Trophoblast cell (in vitro differentiated cells and primary cell): ENCODE results near the gene MRPS6.

ENCODE experiments used
- DNase-seq, 2 donors: peaks; one replicate each; pipeline ENCODE4 v3.0.0-alpha.2; 2016
- H2AFZ ChIP-seq: 2 replicates; pipeline ENCODE4 v1.6.1; 2013; ENCODE audit warnings: low read length, moderate library complexity, mild to moderate bottlenecking; ENCODE audit not compliant: insufficient read depth, poor library complexity
- H2AK5ac ChIP-seq: 2 replicates; pipeline ENCODE4 v1.6.1; 2013; ENCODE audit warnings: mild to moderate bottlenecking, low read length
- H2BK120ac ChIP-seq: 2 replicates; pipeline ENCODE4 v1.6.1; 2013; ENCODE audit warnings: low read length, mild to moderate bottlenecking, moderate library complexity; ENCODE audit not compliant: insufficient read depth, poor library complexity
- H2BK12ac ChIP-seq: 2 replicates; pipeline ENCODE4 v1.6.1; 2013; ENCODE audit warnings: mild to moderate bottlenecking, low read length, moderate library complexity
- H2BK5ac ChIP-seq: 2 replicates; pipeline ENCODE4 v1.6.1; 2013; ENCODE audit warnings: low read length, low read depth, moderate library complexity, mild to moderate bottlenecking; ENCODE audit not compliant: poor library complexity
- H3K14ac ChIP-seq: 2 replicates; pipeline ENCODE4 v1.6.1; 2013; ENCODE audit warnings: mild to moderate bottlenecking, low read length
- H3K18ac ChIP-seq: 2 replicates; pipeline ENCODE4 v1.6.1; 2013; ENCODE audit warnings: mild to moderate bottlenecking, low read length
- H3K23ac ChIP-seq: 2 replicates; pipeline ENCODE4 v1.6.1; 2013; ENCODE audit warnings: low read length
- H3K27ac ChIP-seq: 2 replicates; pipeline ENCODE4 v1.5.1; 2013; ENCODE audit warnings: low read depth, mild to moderate bottlenecking, inconsistent platforms, low read length, moderate library complexity
- H3K27me3 ChIP-seq: 2 replicates; pipeline ENCODE4 v1.6.1; 2013; ENCODE audit warnings: inconsistent platforms, mild to moderate bottlenecking, low read length, moderate library complexity; ENCODE audit not compliant: insufficient read depth
- H3K36me3 ChIP-seq, 2 experiments: 1 replicate in 1 of 2; 2 replicates in 1 of 2; pipeline ENCODE4 v1.6.1; 2013; ENCODE audit warnings: low read length in 2 of 2, mild to moderate bottlenecking in 2 of 2, moderate library complexity in 1 of 2; ENCODE audit not compliant: insufficient read depth in 2 of 2, control insufficient read depth in 1 of 2
- H3K4ac ChIP-seq: 2 replicates; pipeline ENCODE4 v1.6.1; 2013; ENCODE audit warnings: low read depth, mild to moderate bottlenecking, low read length, moderate library complexity
- H3K4me1 ChIP-seq, 2 experiments: 1 replicate in 1 of 2; 2 replicates in 1 of 2; pipeline ENCODE4 v1.6.1; 2013; ENCODE audit warnings: low read length in 2 of 2, mild to moderate bottlenecking in 2 of 2, moderate library complexity in 1 of 2; ENCODE audit not compliant: insufficient read depth in 2 of 2, control insufficient read depth in 1 of 2
- H3K4me2 ChIP-seq: 2 replicates; pipeline ENCODE4 v1.6.1; 2013; ENCODE audit warnings: inconsistent platforms, mild to moderate bottlenecking, low read length, moderate library complexity
- H3K4me3 ChIP-seq: 2 replicates; pipeline ENCODE4 v1.5.1; 2013; ENCODE audit warnings: mild to moderate bottlenecking, low read depth, low read length, inconsistent platforms
- H3K79me1 ChIP-seq: one replicate; pipeline ENCODE4 v1.6.1; 2013; ENCODE audit warnings: low read length
- H3K79me2 ChIP-seq: 2 replicates; pipeline ENCODE4 v1.6.1; 2013; ENCODE audit warnings: low read length, mild to moderate bottlenecking; ENCODE audit not compliant: control insufficient read depth, insufficient read depth, poor library complexity
- H3K9ac ChIP-seq: 2 replicates; pipeline ENCODE4 v1.6.1; 2013; ENCODE audit warnings: mild to moderate bottlenecking, low read length
- H3K9me3 ChIP-seq: 2 replicates; pipeline ENCODE4 v1.6.1; 2013; ENCODE audit warnings: low read depth, mild to moderate bottlenecking, control low read depth, inconsistent platforms, low read length; ENCODE audit not compliant: insufficient read depth
- H4K12ac ChIP-seq: 2 replicates; pipeline ENCODE4 v1.6.1; 2013; ENCODE audit warnings: low read depth, mild to moderate bottlenecking, low read length, moderate library complexity
- H4K8ac ChIP-seq: 2 replicates; pipeline ENCODE4 v1.6.1; 2013; ENCODE audit warnings: low read depth, mild to moderate bottlenecking, low read length, moderate library complexity
- H4K91ac ChIP-seq: one replicate; pipeline ENCODE4 v1.6.1; 2013; ENCODE audit warnings: low read depth, mild to moderate bottlenecking, low read length, moderate library complexity
- WGBS: extraction: QIAGEN DNeasy Blood & Tissue Kit; methylation state at CpG from one replicate; pipeline ENCODE4 v1.1.7; 2013; ENCODE audit warnings: missing lambda C conversion rate; ENCODE audit not compliant: insufficient read length, insufficient coverage; ENCODE audit errors: extremely low coverage; 5-methylcytosine and 5-hydroxymethylcytosine counted together

Gene MRPS6

DNA sequence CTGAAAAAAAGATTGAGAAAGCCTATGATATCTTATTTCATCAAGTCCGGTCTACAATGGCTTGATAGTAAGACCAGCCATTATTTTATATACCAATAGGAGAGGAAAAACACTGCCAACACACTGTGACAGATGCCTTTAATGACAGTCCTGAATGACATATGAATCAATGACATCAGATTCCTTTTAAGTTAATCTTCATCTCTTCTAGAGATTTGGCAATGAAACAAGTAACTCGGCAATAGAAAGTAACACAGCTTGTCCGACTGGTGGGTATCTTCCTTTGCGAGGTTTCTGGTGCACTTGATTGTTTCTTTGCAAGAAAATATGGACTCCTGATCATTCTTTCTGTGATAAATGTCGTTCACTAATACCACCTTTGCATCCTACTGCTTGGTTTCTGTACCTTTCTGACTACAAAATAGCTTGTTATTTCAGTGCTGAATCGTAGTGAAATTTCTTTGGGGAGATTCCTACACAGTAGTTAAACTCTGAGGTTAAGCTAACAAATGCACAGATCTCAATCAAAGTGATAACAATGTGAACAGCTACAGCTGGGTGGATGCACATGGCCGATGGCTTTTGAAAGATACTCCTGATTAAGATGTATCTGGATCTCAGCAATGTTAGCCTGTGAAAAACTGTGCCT is 104.7 kb downstream of the MRPS6 start:
- H3K79me1 ChIP-seq: no peaks in the 10 kb centered on the region
- H3K79me2 ChIP-seq: no peaks in the 10 kb centered on the region
- no peak overlapping the region for H2AK5ac ChIP-seq
- no peak overlapping the region for H3K23ac ChIP-seq
- H4K91ac ChIP-seq: no peak overlapping the region
- H4K8ac ChIP-seq: no peak overlapping the region
- no peaks in the 10 kb centered on the region for H3K27me3 ChIP-seq
- H3K4ac ChIP-seq: no peak overlapping the region
- H2BK120ac ChIP-seq: no peak overlapping the region
- H3K4me1 ChIP-seq: peaks cover 0 to 2% of the 10 kb centered on the region in 2 experiments
- H3K14ac ChIP-seq: no peak overlapping the region
- no peaks in the 10 kb centered on the region for H3K36me3 ChIP-seq
- no peak overlapping the region for H3K4me2 ChIP-seq
- no peak overlapping the region for H3K4me3 ChIP-seq
- no peak overlapping the region for H3K27ac ChIP-seq
- no peaks in the 10 kb centered on the region for H3K9me3 ChIP-seq
- H3K9ac ChIP-seq: no peak overlapping the region
- WGBS: no CpG with 5 or more reads among the region's 7 CpGs
- no peak overlapping the region for H2AFZ ChIP-seq
- H2BK5ac ChIP-seq: no peak overlapping the region
- DNase-seq: no peak
- no peak overlapping the region for H4K12ac ChIP-seq
- H3K18ac ChIP-seq: no peak overlapping the region
- H2BK12ac ChIP-seq: no peak overlapping the region

DNA sequence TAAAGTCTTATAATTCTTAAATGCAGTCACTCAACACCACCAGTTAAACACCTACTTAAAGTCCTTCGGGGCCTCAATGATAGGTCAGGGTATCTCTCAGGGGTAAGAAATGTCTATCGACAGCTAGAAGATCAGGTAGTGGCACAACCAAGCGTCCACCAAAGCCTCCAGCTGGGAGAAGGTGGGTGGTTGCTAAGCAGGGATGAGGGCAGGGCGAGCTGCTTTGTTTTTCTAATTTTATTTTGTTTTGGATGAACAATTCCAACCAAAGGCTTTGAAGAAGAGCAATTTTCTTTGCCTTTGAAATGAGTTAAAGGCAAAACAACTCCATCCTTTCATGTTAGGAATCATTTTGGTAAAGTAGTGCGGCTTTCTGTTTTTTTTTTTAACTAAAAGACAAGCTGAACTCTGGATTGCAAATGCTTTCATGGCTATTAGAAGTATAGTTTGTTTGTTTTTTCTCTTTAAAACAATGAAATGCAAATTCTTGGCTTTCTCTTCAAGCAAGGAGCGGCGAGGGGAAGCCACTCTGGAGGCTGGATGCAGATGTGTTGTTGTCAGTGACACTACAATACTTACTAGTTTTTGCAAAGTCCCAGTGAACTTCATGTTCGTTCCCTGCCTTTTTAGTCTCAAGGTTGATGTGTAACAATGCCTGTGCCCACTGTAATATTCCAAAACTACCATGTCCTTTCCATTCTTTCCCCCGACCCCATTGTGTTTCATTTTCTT is 106.0 kb downstream of the MRPS6 start:
- Histone ChIP-seq H2BK12ac (no peak overlapping the region), H2AK5ac (no peak overlapping the region), H3K27me3 (no peaks in the 10 kb centered on the region), H3K4me1 (peaks cover 0 to 2% of the 10 kb centered on the region in 2 experiments), H3K23ac (no peak overlapping the region), H4K91ac (no peak overlapping the region), H3K9me3 (no peaks in the 10 kb centered on the region), H3K36me3 (no peaks in the 10 kb centered on the region), H4K8ac (no peak overlapping the region), H3K27ac (no peak overlapping the region), H2AFZ (no peak overlapping the region), H3K14ac (no peak overlapping the region), H3K4me2 (no peak overlapping the region), H2BK120ac (no peak overlapping the region), H3K79me1 (no peaks in the 10 kb centered on the region), H3K4ac (no peak overlapping the region), H3K9ac (no peak overlapping the region), H4K12ac (no peak overlapping the region), H3K4me3 (no peak overlapping the region), H3K18ac (no peak overlapping the region), H2BK5ac (no peak overlapping the region), H3K79me2 (no peaks in the 10 kb centered on the region)
- WGBS: no CpG with 5 or more reads among the region's 9 CpGs
- no peak for DNase-seq

DNA sequence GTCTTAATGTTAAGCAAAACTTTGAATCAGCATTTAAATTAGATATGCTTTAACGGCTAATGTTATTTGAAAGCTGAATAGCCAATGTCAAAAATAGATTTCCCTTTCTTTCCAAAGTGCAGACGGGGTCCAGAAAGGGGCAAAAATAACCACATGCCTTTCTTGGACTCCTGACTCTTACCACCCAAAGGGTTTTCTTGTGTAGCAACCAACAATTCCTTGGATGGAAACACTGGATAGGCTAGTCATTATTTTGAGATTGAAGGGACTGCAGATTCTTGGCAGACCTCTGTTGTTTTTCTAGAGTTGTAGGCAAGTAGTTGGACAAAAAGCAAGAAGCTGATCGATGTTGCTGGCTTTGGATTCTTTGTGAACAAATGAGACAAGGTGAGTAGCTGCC is 107.0 kb downstream of the MRPS6 start:
- Histone ChIP-seq H3K9ac (no peak overlapping the region), H3K79me2 (no peaks in the 10 kb centered on the region), H3K36me3 (no peaks in the 10 kb centered on the region), H2BK5ac (no peak overlapping the region), H3K27me3 (no peaks in the 10 kb centered on the region), H3K79me1 (no peaks in the 10 kb centered on the region), H2BK12ac (no peak overlapping the region), H3K4me3 (no peak overlapping the region), H3K4ac (no peak overlapping the region), H4K91ac (no peak overlapping the region), H3K23ac (no peak overlapping the region), H2AFZ (no peak overlapping the region), H3K4me2 (no peak overlapping the region), H3K9me3 (no peaks in the 10 kb centered on the region), H3K27ac (no peak overlapping the region), H3K18ac (no peak overlapping the region), H2BK120ac (no peak overlapping the region), H4K12ac (no peak overlapping the region), H3K14ac (no peak overlapping the region), H3K4me1 (peaks cover 0 to 2% of the 10 kb centered on the region in 2 experiments), H4K8ac (no peak overlapping the region), H2AK5ac (no peak overlapping the region)
- no peak for DNase-seq
- no CpG with 5 or more reads among the region's 3 CpGs for WGBS

DNA sequence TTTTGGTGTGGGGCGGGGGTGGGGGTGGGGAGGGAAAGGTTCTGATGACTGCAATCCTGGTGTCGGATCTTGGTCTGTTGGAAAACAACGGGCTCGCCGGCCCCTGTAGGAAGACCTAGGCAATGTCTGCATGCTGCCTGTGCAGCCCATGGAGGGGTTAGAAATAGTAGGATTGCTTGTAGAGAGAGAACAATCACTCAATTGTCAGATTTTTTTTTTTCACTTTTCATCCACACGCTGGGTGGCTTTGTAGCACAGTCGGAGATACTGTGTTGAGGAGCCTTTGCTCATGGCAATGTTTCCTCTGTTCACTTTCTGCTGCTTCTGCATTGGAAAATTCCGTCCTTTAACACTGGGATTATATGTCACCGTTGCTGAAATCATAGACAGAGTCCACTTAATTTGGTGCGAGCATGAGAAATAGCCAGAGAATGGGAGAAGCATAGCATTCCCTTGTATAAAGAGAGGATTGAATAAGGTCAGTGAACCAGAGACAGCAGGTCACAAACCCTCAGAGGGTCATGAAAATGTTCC is 107.5 kb downstream of the MRPS6 start:
- no peak for DNase-seq
- Histone ChIP-seq H3K9me3 (no peaks in the 10 kb centered on the region), H4K8ac (no peak overlapping the region), H3K27me3 (no peaks in the 10 kb centered on the region), H2BK5ac (no peak overlapping the region), H3K4me1 (peaks cover 0 to 2% of the 10 kb centered on the region in 2 experiments), H2BK120ac (no peak overlapping the region), H3K79me2 (no peaks in the 10 kb centered on the region), H2BK12ac (no peak overlapping the region), H3K27ac (no peak overlapping the region), H3K23ac (no peak overlapping the region), H2AFZ (no peak overlapping the region), H4K91ac (no peak overlapping the region), H3K79me1 (no peaks in the 10 kb centered on the region), H3K4me2 (no peak overlapping the region), H3K14ac (no peak overlapping the region), H2AK5ac (no peak overlapping the region), H3K36me3 (no peaks in the 10 kb centered on the region), H3K18ac (no peak overlapping the region), H3K9ac (no peak overlapping the region), H4K12ac (no peak overlapping the region), H3K4ac (no peak overlapping the region), H3K4me3 (no peak overlapping the region)
- no CpG with 5 or more reads among the region's 10 CpGs for WGBS
